ENCODE data around the gene PPP1R37. TPM values are rescaled to one million over a fixed set of nuclear protein-coding genes. Genes with fewer than 3 reads are reported as not detected.

PPP1R37 gene
- total RNA-seq, 2 donors from 2014 or later: 19.6 to 22.6 TPM

DNA sequence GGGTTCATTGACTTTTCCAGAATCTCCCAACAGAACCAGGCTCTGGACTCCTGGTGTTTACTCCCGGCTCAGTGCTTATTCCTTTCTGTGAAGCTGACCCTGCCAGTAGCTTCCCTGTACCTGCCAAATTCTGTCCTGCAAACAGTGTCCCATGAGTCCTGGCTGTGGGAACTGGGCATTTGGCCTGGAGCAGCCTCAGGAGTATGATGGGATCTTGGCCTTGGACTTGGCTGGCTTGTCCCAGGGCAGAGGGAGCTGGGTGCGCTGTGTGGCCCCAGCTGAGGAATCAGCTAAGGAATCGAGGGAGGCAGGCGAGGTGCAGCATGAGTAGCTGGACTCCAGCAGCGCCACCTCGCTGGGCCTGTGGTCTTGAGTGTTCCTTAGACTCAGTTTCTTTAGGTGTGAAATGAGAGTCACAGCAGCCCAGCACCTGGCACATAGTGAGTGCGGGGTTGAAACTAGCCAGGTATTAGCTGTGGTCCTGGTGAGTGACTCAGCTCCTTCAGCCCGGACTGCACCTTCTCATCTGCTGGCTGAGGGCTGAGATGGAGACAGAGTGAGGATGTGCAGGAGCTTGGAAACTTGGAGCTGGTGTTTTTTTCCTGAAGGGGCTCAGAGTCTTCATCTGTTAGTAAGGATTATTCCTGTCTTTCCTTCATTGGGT lies 43.8 kb upstream of the PPP1R37 start:
- Histone ChIP-seq H3K4me1 (ENCODE audit: control insufficient read depth in 1 of 2, low read depth in 2 of 2) (peaks cover 4 to 16% of the 10 kb centered on the region in 2 donors), H3K27ac (no peak overlapping the region), H3K27me3 (replicated peaks; ENCODE audit: insufficient read depth) (no peaks in the 10 kb centered on the region), H3K4me3 (no peak overlapping the region), H3K36me3 (peaks cover 20% of the 10 kb centered on the region), H3K9me3 (no peaks in the 10 kb centered on the region)
- no peak for TF ChIP-seq CTCF (IDR thresholded peaks at IDR 0.05)
- ATAC-seq (ENCODE audit: insufficient number of reproducible peaks, low FRiP score, low read depth) (no peak), DNase-seq (ENCODE audit: low spot score) (no peak)

- Histone ChIP-seq H3K36me3 (peaks cover 22% of the 10 kb centered on the region), H3K4me3 (no peak overlapping the region), H3K27ac (no peak overlapping the region), H3K9me3 (no peaks in the 10 kb centered on the region), H3K27me3 (replicated peaks; ENCODE audit: insufficient read depth) (no peaks in the 10 kb centered on the region), H3K4me1 (ENCODE audit: control insufficient read depth in 1 of 2, low read depth in 2 of 2) (peaks cover 4 to 16% of the 10 kb centered on the region in 2 donors)
- DNase-seq (ENCODE audit: low spot score) (no peak), ATAC-seq (ENCODE audit: insufficient number of reproducible peaks, low FRiP score, low read depth) (no peak)
- no peak for TF ChIP-seq CTCF (IDR thresholded peaks at IDR 0.05)
Observed at GRCh38 chr19:45050036-45050435, 42.9 kb upstream of the PPP1R37 start.

DNA sequence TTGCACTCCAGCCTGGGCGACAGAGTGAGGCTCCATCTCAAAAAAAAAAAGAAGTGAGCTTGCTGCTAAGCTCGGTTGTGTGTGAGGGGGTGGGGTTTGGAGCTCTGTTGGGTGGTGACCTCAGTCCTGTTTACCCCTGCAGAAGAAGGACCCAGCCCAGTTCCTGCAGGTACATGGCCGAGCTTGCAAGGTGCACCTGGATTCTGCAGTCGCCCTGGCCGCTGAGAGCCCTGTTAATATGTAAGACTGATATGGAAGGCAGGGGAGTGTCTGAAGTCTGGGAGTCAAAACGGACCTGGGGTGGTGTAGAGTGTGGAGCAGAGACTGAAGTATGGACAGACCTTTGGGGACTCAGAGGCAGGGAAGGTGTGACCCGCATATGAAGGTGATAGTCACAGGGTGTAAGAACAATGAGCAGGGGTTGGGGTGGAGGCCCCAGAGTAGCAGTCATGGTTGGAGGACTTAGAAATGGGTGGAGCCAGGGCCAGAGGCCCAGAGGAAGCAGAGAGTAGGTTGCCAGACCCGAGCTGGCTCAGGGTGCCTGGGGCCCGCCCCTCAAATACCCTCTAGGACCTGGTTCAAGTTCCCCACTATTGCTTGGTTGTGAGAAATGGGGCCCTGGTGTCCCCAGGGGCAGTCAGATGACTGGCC lies 40.9 kb upstream of the PPP1R37 start:
- peaks cover 42% of the 10 kb centered on the region for H3K36me3 ChIP-seq

DNA sequence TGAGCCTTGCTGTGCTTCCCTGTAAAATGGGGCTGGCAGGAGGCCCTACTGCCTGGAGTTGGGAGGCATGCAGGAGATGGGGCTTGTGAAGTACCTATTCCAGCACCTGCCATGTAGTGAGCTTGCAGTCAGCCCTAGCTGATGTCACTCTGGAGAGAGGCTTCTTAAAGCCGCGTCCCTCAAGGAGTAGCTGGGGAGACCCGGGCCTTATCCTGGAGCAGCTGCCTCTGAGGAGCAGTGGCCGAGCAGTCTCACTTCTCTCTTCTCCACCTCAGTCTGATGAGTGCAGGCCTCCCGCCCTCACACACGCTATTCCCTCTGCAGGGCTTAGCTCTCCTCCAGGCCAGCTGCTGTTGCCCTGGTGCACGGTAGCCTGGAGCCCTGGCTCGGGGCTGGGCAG lies 36.1 kb upstream of the PPP1R37 start:
- peaks cover 90% of the 10 kb centered on the region for H3K36me3 ChIP-seq
- no peak for ATAC-seq (ENCODE audit: insufficient number of reproducible peaks, low FRiP score, low read depth)

More for the DNA sequence above, 40.9 kb upstream of the PPP1R37 start:
- Histone ChIP-seq H3K9me3 (no peaks in the 10 kb centered on the region), H3K27me3 (replicated peaks; ENCODE audit: insufficient read depth) (no peaks in the 10 kb centered on the region), H3K27ac (no peak overlapping the region), H3K4me3 (no peak overlapping the region), H3K4me1 (ENCODE audit: control insufficient read depth in 1 of 2, low read depth in 2 of 2) (peaks cover 4 to 11% of the 10 kb centered on the region in 2 donors)
- no peak for ATAC-seq (ENCODE audit: insufficient number of reproducible peaks, low FRiP score, low read depth)
- TF ChIP-seq CTCF (IDR thresholded peaks at IDR 0.05): no peak
- DNase-seq (ENCODE audit: low spot score): no peak

More for the DNA sequence above, 36.1 kb upstream of the PPP1R37 start:
- H3K27me3 ChIP-seq (replicated peaks; ENCODE audit: insufficient read depth): no peaks in the 10 kb centered on the region
- DNase-seq (ENCODE audit: low spot score): no peak
- no peaks in the 10 kb centered on the region for H3K9me3 ChIP-seq
- H3K27ac ChIP-seq: no peak overlapping the region
- H3K4me3 ChIP-seq: no peak overlapping the region
- no peaks in the 10 kb centered on the region for H3K4me1 ChIP-seq (ENCODE audit: control insufficient read depth in 1 of 2, low read depth in 2 of 2)
- TF ChIP-seq CTCF (IDR thresholded peaks at IDR 0.05): no peak
